Fibroblast of mammary gland (primary cell): Measurements from ENCODE around the gene XCL1.
"Not testable (repeated sequence)": the region's sequence is repeated elsewhere in the genome, so short reads cannot be mapped to it uniquely, and the experiment has no call there.

Experiments
- DNase-seq: peaks from one replicate; pipeline ENCODE4 v3.0.0-alpha.2; 2010; ENCODE audit warnings: low read depth
- H3K4me3 ChIP-seq: 2 replicates; pipeline ENCODE4 v1.5.1; 2011; ENCODE audit warnings: low read depth, mild to moderate bottlenecking, low read length, moderate library complexity; ENCODE audit not compliant: control insufficient read depth
- TF ChIP-seq, protein P1 (sequence below): conservative IDR thresholded peaks from 2 replicates; pipeline ENCODE4 v1.5.1; 2011; ENCODE audit warnings: low read depth, low read length, inconsistent platforms; ENCODE audit not compliant: control insufficient read depth, insufficient read depth

XCL1 gene

GRCh38 chr1:168570652-168571051 is 5.8 kb upstream of the XCL1 start:
- H3K4me3 ChIP-seq = no peak overlapping the region
- no peak for DNase-seq
- TF ChIP-seq, protein P1, sequence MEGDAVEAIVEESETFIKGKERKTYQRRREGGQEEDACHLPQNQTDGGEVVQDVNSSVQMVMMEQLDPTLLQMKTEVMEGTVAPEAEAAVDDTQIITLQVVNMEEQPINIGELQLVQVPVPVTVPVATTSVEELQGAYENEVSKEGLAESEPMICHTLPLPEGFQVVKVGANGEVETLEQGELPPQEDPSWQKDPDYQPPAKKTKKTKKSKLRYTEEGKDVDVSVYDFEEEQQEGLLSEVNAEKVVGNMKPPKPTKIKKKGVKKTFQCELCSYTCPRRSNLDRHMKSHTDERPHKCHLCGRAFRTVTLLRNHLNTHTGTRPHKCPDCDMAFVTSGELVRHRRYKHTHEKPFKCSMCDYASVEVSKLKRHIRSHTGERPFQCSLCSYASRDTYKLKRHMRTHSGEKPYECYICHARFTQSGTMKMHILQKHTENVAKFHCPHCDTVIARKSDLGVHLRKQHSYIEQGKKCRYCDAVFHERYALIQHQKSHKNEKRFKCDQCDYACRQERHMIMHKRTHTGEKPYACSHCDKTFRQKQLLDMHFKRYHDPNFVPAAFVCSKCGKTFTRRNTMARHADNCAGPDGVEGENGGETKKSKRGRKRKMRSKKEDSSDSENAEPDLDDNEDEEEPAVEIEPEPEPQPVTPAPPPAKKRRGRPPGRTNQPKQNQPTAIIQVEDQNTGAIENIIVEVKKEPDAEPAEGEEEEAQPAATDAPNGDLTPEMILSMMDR = no peak

DNA sequence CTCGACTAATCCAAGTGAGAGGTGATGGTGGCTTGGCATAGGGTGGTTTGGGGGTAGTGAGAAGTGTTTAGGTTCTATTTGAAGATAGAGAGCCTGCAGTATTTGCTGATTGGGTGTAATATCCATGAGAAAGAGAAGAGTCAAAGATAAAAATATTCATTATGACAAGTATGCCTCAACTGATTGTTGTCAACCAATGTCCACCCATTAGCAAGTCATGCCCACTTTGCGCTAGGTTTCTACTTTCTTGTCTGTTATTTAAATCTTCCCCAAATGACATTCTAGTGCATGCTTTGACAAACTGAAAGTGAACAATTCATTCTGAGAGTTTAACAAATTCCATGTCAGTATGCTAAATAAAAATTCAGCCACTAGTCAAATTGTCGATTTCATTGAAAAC is 3.8 kb upstream of the XCL1 start:
- DNase-seq = no peak
- TF ChIP-seq, protein P1 = no peak
- H3K4me3 ChIP-seq = no peak overlapping the region

DNA sequence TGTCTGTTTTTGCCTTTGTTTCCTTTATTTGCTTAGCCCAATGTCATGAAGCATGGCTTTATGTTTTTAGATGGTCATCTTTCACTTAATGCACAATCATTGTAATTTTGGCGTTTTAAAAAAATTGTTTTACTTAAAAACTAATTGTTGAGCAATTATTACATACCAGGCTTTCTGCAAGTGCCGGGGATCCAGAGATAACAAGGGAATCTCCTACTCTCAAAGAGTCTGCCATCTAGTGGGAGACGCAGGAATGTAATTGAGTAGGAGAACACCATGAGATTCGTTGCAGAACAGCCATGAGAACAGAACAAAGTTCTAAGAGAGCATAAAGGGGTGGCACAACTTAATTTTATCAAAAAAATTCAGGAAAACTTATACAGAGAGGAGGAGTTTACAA is 2.2 kb upstream of the XCL1 start:
- TF ChIP-seq, protein P1 = peak; percentile 15
- DNase-seq = peak; percentile 47
- H3K4me3 ChIP-seq = not testable (repeated sequence)

- not testable (repeated sequence) for DNase-seq, H3K4me3 ChIP-seq
Observed at GRCh38 chr1:168578531-168579185, 2.3 kb downstream of the XCL1 start.

- H3K4me3 ChIP-seq, DNase-seq: not testable (repeated sequence)
Observed at GRCh38 chr1:168580290-168580689, 3.9 kb downstream of the XCL1 start.

DNA sequence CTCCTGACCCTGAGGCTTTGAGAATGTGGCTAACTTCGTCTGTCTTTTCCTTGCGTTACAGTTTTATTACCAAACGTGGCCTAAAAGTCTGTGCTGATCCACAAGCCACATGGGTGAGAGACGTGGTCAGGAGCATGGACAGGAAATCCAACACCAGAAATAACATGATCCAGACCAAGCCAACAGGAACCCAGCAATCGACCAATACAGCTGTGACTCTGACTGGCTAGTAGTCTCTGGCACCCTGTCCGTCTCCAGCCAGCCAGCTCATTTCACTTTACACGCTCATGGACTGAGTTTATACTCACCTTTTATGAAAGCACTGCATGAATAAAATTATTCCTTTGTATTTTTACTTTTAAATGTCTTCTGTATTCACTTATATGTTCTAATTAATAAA is 4.6 kb downstream of the XCL1 start:
- not testable (repeated sequence) for DNase-seq, H3K4me3 ChIP-seq

DNA sequence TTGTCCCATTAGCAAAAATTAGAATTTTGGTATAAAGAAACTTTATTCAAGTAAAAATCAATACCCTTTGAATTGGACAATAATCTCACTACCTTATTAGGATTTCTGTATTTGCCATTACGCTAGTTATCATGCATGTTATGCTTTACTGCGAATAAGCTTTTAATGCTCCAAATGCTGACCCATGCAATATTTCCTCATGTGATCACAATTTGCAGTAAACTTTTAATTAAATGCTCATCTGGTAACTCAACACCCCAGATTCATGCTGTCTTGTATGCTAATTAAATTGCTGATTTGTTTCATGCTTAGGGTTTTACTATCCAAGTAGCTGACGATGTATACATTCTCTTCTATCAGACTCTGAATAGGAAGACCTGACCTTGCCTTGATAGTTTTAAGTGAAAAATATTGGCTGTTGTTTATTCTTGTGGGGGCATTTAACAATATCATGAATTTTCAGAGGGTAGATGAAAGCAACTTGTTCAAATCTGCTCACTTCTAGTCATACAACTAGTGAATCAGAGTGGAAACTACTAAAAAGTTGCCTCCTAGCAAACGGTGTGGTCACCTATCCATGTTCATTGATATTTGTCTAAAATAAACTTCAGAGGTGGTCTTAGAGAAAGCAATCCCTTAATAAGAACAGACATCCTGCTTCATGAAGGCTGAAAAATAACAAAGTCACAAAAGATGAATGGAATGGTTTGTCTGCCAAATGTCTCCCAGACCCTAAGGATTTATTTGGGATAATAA is 5.6 kb downstream of the XCL1 start:
- no peak overlapping the region for H3K4me3 ChIP-seq
- no peak for DNase-seq
- TF ChIP-seq, protein P1 = no peak

DNA sequence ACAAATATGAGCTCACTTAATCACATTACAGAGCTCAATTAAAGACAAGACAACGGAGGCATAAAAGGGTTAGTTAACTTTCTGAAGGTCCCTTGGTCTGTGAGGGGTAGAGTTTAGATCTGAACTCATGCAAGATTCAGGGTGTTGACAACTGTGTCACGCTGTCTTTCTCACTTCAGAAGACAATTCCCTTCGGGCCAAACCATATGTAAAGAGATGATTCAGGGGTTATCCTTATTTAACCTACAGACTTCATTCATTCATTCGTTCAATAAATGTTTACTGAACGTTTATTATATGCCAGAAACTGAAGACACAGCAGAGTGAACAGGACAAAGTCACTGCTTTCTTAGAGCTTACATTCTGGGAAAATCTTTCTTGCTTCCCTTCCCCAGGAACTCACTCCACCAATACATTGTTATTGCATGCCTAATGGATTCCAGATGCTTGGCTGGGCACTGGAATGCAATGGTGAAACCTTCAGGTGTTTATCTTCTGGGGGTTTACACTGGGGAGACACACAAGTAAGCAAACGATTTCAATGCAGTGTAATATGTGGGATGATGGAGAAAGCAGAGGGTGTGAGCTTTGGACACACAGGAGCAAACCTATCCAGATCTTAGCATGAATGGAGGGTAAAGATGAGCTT is 6.4 kb downstream of the XCL1 start:
- peak; percentile 60 for DNase-seq
- TF ChIP-seq, protein P1 = no peak
- no peak overlapping the region for H3K4me3 ChIP-seq
